Prostate gland (tissue), 2 donors: ENCODE results near the gene HOXB6.

Experiments used
- CTCF ChIP-seq, 4 experiments: fragments of 200-600 bp in 2 of 4; fragments of 450-650 bp in 2 of 4; sonication (generic) in 2 of 4; IDR thresholded peaks; 1 replicate in 3 of 4; 2 replicates in 1 of 4; pipeline ENCODE4 v1.5.1; 2016 to 2019; ENCODE audit warnings: antibody characterized with exemption in 4 of 4, mild to moderate bottlenecking in 2 of 4, moderate library complexity in 2 of 4
- POLR2A ChIP-seq: fragments of 450-650 bp; IDR thresholded peaks from one replicate; pipeline ENCODE4 v1.6.1; 2016; ENCODE audit warnings: antibody characterized with exemption, mild to moderate bottlenecking
- POLR2AphosphoS5 ChIP-seq: sonication (generic); formaldehyde crosslinking; IDR thresholded peaks from one replicate; pipeline ENCODE4 v1.6.1; 2017; ENCODE audit warnings: antibody characterized with exemption

- TF ChIP-seq CTCF (IDR thresholded peaks at IDR 0.05) = no peak
- no peak for TF ChIP-seq POLR2A
- TF ChIP-seq POLR2AphosphoS5 = no peak
These were observed 38.9 kb upstream of the HOXB6 start for GRCh38 chr17:48643697-48644012.
